Fibroblast of skin of left biceps (primary cell): ENCODE measurements around the gene ECEL1.
"Not testable (repeated sequence)": the region's sequence is repeated elsewhere in the genome, so short reads cannot be mapped to it uniquely, and the experiment has no call there.

Experiments
- DNase-seq, 2 experiments: peaks; one replicate each; pipeline ENCODE4 v3.0.0-alpha.2; 2013; ENCODE audit warnings: low read depth in 2 of 2

ECEL1 gene, protein sequence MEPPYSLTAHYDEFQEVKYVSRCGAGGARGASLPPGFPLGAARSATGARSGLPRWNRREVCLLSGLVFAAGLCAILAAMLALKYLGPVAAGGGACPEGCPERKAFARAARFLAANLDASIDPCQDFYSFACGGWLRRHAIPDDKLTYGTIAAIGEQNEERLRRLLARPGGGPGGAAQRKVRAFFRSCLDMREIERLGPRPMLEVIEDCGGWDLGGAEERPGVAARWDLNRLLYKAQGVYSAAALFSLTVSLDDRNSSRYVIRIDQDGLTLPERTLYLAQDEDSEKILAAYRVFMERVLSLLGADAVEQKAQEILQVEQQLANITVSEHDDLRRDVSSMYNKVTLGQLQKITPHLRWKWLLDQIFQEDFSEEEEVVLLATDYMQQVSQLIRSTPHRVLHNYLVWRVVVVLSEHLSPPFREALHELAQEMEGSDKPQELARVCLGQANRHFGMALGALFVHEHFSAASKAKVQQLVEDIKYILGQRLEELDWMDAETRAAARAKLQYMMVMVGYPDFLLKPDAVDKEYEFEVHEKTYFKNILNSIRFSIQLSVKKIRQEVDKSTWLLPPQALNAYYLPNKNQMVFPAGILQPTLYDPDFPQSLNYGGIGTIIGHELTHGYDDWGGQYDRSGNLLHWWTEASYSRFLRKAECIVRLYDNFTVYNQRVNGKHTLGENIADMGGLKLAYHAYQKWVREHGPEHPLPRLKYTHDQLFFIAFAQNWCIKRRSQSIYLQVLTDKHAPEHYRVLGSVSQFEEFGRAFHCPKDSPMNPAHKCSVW

DNA sequence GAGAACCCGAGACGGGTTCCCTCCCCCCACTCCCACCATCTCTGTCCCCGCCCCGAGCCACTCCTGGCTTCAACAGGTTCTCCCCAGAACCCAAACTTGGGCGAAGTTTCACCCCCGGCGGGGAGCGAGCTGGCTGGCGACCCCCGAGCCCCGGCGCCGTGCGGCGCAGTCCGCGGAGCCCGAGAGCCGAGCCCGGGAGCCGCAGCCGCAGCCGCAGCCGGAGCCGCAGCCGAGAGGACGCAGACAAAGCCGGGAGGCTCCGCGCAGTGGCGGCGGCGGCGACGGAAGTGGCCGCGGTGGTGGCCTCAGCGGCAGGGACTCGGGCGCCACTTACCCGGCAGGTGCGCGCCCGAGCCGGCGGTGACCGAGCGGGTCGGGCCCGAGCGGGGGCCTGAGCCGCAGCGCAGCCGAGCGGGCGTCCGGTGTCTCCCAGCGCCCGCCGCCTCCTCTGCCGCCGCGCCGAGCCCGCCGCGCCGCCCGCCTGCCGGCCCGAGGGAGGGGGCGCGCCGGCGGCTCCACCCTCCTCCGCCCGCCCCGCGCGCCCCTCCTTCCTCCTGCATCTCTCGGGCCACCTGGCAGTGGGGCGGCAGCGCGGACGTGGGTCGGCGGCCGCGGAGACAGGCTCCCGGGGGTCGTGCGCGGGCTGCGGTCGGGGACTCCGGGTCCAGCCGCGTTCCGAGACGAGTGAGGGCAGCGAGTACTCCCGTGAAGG lies at the start of gene ECEL1:
Gene ECEL1, minus strand, starts transcription at position 450 of the 712 bp plus-strand sequence. CDS start 1,181 bp downstream, outside the sequence.
- no peak for DNase-seq

DNA sequence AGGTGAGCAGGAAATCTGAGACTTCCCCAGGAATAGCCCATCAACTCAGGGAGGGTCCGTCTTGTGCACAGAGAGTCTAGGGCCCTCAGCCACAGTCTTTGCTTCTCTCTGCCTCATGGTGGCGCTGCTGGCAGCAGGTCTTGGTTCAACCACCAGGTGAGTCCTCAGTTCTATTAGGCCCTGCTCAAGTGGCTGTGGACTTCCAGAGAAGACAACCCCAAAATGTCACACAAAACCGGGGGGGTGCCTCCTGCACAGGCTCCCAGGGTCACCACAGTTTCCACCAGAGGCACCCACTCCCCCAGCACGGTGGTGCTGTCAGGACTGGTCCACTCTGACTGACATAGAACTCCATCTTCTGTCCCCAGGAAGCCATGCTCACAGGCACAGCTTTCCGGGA lies 49.4 kb upstream of the ECEL1 start:
- DNase-seq: no peak

DNA sequence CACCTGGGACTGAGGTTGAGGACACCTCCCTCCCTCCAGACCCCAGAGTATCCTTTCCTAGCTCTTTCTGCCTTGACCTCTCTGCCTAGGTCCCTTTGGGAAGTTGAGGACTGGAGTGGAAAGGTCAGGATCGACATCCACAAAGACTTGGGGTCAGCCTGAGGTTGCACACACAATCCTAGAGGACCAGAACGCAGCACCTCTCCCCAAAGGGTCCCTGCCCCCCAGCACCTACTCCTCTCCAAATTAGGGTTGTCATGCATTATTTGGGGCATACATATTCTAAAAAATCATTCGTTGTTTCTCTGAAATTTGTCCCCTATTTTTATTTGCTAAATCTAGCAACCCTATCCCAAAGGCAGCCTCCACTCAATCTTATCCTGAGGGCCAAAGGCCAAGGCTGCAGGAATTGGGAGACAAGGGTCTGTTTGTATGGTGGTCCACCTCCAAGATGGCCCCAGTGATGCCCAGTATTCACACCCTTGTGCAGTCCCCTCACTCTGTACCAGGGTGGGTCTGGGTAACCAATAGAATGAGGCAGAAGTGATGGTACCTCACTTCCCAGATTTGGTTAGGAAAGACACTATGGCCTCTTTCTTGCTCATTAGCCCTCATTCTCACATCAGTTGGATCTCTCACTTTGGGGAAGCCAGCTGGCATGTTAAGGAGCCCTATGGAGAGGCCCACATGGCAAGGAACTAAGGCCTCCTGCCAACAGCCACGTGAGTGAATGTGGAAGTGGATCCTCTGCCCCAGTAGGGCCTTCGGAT lies 48.3 kb upstream of the ECEL1 start:
- DNase-seq: no peak

DNA sequence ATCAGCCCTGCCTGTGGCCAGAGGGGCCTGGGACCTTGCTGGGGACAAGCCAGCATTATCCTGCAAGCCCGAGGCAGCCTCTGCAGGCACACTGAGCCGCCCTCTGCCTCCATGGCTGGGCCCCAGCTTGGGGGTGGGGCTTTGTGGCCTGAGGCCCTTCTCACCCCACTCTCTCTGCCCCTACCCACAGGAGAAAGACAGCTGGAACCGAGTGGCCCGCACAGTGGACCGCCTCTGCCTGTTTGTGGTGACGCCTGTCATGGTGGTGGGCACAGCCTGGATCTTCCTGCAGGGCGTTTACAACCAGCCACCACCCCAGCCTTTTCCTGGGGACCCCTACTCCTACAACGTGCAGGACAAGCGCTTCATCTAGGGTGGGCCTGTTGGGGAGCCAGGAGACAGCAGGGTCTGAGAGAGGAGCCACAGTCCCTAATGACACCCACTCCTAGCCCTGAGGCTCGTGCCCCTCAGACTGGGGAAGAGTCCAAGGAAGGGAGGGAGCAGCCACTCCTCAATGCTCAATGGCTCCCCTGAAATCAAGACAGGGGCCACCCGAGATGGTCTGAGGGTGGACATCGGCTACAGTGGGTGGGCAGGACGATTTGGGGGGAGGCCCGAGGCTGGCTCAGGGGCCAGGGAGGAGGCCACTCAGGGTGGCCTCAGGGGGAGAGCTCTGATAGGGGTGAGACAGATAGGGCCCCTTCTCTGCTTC lies 47.5 kb upstream of the ECEL1 start:
- no peak for DNase-seq

DNA sequence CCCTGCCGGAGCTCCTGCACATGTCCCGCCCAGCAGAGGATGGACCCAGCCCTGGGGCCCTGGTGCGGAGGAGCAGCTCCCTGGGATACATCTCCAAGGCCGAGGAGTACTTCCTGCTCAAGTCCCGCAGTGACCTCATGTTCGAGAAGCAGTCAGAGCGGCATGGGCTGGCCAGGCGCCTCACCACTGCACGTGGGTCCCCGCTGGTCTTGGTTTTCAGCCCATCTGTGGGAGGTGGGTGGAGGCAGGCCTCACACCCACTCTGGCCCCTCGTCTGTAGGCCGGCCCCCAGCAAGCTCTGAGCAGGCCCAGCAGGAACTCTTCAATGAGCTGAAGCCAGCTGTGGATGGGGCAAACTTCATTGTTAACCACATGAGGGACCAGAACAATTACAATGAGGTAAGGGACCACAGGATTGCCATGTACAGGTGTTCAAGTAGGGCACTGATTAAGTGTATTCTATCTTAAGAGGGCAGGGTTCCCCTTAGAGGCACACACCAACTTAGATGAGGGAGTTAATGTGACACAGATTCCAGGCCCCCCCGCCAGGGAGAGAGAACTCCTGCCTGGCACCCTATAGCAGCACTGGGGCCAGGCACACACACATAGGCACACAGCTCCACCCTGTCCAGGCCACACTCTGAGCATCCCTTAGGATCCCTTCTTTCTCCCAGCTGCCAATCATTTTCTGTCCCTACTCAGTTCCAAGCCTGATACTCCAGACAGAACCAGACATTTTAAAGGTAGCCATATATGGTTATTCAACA lies 46.5 kb upstream of the ECEL1 start:
- no peak for DNase-seq

DNA sequence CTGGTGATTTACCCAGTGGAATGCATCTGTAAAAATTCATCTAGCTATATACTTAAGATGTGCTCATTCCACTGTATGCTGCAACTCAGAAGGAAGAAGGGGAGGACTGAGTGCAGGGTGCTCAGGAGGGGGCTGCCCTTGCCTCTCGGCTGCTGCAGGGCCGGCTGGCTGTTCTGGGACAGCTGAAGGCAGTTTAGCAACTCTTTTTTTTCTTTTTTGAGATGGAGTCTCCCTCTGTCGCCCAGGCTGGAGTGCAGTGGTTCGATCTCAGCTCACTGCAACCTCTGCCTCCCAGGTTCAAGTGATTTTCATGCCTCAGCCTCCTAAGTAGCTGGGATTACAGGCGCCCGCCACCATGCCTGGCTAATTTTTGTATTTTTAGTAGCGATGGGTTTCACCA lies 45.2 kb upstream of the ECEL1 start:
- not testable (repeated sequence) for DNase-seq

DNA sequence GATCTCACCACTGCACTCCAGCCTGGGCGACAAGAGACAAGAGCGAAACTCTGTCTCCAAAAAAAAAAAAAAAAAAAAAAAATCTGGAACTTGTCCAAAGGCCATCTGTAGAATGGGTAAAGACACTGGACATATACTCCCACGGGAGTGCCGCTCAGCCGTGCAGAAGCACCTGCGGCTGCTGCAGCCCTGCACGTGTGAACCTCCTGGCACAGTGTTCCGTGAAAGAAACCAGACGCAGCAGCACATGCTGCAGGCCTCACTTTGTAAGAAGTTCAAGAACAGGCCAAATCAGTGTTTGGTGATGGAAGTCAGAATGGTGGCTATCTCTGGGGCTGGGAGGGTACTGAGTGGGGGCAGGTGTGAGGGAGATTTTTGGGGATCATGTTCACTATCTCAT lies 44.8 kb upstream of the ECEL1 start:
- no peak for DNase-seq

DNA sequence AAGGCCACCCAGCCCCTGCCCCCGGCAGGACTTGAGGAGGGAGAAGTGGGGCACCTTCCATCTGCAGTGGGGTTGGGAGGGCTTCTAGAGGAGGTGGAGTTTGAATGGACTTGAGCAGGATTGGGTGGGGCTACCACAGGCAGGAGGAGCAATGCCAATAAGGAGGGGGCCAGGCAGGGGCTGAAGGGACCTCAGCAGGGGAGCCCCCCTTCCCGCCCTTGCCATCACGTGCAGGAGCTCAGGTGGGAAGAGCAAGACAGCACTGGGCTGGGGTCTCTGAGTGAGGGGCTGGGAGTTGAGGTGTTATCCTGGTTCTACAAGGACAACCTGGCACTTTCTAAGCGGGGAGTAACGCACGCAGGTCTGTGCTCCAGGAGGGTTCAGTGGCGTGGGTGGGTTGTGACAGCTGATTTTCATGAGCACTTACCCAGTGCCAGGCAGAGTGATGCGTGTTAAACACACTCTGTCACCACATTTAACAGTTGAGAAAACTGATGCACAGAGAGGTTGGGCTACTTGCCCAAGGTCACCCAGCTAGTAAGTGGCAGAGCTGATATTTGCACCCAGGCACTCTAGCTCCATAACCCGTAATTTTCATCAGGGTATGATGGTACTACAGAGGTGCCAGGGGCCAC lies 43.1 kb upstream of the ECEL1 start:
- DNase-seq: no peak

DNA sequence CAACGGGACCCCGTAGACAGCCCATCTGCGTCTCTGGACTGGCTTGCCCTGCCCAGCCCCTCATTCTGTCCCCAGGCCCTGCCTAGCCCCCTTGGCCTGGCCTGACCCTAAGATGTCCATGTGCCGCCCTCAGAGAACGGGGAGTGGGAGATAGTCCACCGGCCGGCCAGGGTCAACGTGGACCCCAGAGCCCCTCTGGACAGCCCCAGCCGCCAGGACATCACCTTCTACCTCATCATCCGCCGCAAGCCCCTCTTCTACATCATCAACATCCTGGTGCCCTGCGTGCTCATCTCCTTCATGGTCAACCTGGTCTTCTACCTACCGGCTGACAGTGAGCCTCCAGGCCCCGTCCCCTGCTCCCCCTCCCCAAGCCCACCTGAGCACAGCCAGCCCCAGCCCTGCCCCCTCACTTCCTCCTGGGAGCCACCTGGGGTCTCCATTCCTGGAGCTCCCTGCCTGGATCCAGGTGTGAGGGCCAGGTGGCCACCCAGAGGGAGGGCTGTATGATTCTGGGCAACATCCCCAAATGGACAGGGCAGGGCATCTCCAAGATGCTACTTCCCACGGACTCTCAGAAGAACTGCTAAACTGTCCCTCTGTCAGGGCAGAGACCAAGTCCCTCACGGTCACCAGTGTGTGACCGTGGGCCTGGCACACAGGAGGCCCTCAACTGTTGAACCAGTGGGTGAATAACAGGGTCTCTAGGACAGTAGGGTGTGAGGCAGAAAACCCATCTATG lies 42.3 kb upstream of the ECEL1 start:
- no peak for DNase-seq

DNA sequence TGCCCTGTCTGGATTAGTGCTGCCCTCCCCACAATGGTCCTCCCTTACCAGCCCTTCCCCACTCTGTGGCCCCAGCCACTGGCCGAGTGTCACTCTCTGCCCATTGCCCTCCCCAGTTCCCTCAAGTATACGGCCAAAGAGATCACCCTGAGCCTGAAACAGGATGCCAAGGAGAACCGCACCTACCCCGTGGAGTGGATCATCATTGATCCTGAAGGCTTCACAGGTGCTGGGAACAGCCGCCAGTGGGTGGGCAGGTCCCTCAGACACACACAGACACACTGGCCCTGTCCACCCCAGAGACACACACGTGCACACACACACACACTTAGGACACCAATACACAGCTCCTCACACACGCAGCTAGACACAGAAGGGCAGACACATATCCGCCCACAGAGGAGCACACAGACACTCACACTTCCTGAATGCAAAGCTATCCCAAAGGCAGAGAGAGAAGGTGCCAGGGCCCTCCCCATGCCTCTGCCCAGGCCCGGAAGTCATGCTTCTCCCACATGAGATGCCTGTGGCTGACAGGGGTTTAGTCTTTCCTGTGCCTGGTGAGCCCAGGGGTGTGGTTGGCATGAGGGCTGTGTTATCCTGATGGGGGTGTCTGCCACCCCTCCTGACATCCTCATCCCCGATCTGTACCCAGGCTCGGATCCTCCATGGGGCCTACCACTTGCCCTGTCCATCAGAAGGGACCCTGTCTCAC lies 41.3 kb upstream of the ECEL1 start:
- no peak for DNase-seq

DNA sequence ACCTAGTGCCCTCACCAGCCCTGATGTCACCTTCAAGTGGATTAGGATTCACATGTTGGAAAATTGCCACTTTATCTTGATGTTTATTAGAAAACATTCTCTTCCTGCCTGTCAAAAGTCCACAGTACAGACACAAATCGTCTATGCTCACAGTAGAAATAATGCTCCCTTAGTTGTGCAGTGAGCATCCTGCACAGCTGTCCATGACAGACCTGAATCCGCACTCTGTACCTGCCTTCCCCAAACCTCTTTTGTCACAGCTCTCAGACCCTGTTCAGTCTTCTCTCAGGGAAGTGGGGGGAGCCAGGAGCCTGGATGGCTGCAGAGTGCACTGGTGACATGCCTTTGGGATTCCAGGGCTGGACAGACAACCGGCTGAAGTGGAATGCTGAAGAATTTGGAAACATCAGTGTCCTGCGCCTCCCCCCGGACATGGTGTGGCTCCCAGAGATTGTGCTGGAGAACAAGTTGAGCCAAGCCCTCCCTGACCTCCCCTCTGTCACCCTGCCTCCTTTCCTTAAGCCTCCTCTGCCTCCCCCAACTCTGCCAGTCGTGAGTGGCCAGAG lies 40.4 kb upstream of the ECEL1 start:
- no peak for DNase-seq

DNA sequence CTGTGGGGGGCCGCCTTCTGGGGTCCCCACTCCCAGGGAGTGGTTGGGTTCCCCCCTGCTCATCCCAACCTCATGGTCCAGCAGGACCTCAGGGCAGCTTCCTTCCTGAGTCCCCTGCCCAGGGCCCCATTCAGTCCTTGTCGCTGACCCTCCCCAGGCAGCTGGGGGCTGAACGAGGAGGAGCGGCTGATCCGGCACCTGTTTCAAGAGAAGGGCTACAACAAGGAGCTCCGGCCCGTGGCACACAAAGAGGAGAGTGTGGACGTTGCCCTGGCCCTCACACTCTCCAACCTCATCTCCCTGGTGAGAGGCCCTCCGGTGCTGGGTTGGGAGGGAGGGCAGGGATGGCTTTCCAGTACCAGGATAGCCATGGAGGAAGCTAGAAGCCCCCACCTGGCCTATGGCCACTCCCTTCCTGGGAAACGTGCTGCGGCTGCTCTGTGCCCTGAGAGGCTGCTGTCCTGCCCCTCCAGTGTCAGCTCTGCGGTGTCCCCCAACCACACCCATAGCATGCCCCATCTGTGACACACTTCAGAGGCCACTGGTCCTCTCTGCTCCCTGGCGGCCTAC lies 38.8 kb upstream of the ECEL1 start:
- DNase-seq: no peak

DNA sequence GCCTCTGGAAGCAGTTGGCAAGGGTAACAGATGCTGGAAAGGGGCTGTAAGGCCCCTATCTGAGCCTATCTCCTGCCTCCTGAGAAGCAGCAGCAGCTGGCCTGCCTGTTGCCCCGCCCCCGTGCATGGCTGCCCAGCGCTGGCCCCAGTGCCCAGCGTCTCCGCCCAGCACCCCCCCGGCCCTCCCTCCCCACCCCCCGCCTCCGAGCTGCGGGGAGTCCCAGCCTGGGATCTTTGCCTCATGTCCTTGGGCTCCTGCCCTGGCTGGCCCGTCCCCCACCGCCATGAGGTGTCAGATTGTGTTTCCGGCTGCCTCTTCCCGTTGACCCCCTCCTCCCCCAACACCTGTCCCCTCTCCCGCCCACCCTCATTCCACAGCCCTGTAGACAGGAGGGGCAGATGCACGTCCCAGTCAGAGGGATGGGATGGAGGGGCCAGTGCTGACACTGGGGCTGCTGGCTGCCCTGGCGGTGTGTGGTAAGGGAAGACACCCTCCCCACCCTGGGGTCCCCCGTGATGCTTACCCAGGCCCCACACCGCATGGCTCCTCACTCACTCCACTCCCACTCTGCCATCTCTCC lies 38.2 kb upstream of the ECEL1 start, which contains the start of gene CHRND:
Gene CHRND, plus strand, starts transcription at position 370 of the 581 bp plus-strand sequence. Its CDS starts 56 bp downstream, at position 426.
- DNase-seq: no peak

DNA sequence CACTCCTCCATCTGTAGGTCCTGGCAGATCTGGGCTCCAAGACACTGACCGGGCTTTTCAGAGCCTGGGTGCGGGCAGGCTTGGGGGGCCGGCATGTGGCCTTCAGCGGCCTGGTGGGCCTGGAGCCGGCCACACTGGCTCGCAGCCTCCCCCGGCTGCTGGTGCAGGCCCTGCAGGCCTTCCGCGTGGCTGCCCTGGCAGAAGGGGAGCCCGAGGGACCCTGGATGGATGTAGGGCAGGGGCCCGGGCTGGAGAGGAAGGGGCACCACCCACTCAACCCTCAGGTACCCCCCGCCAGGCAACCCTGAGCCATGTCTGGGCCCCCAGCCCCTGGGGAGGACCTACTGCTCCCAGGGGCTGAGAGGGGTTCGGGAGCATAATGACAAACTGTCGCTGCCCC lies 37.6 kb upstream of the ECEL1 start:
- no peak for DNase-seq

DNA sequence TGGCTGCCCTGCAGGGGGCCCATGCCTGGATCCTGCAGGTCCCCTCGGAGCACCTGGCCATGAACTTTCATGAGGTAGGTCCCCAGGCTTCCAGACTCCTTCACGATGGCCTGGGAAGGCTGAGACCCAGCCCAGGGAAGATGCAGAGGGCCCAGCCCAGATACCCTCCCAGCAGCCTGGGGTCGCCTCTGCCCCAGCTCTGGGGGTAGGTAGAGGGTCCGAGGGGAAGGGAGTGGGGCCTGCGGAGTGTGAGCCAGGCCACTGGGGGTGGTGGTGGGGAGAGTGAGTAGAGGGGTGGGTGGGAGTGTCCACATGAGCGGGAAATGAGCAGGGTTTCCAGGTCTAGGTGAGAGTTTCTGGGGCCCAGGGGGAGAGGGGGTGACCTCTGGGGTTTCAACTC lies 37.1 kb upstream of the ECEL1 start:
- DNase-seq: no peak

DNA sequence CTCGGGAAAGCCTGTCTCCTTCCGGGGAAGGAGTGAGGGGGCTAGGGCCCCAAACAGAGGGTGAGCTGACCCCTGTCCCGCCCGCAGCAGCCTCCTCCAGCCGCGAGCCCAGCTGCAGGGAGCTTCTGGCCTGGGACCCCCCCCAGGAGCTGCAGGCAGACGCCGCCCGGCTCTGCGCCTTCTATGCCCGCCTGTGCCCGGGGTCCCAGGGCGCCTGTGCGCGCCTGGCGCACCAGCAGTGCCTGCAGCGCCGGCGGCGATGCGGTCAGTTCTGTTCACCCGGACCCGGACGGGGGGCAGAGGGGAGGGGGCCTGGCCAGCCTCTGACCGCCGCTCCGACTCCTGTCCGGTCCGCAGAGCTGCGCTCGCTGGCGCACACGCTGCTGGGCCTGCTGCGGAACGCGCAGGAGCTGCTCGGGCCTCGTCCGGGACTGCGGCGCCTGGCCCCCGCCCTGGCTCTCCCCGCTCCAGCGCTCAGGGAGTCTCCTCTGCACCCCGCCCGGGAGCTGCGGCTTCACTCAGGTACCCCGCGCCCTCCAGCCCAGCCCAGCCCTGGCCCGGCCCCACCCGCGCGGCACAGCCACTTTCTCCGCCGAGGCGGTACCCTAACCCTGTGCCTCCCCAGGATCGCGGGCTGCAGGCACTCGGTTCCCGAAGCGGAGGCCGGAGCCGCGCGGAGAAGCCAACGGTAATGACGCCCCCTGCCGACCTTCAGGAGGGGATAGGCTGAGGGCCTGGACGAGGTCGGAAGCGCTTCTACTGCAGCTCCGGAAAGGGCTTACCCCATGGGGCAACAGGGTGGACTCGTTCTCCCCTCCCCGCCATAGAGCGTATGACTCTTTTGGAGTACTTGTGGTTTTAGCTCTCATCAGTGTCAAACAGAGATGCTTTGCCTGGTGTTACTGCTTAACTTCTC lies 36.3 kb upstream of the ECEL1 start:
- DNase-seq: no peak
